GM18508 (cell line): ENCODE data around the gene CENPX.
"Not testable (repeated sequence)": the region's sequence is repeated elsewhere in the genome, so short reads cannot be mapped to it uniquely, and the experiment has no call there.

Experiments
- ATAC-seq: cut with Tn5 transposase; IDR thresholded peaks from one replicate; pipeline ENCODE4 v1.9.1; 2021; ENCODE audit warnings: moderate number of reproducible peaks; ENCODE audit not compliant: insufficient read depth, unreplicated experiment

CENPX gene

GRCh38 chr17:81986606-81987005 is 36.1 kb downstream of the CENPX start:
- ATAC-seq, result no peak

- no peak for ATAC-seq
These were observed 37.8 kb downstream of the CENPX start for GRCh38 chr17:81984773-81985410.

GRCh38 chr17:81983639-81984373 is 38.9 kb downstream of the CENPX start:
- no peak for ATAC-seq

- ATAC-seq, result no peak
These were observed 39.6 kb downstream of the CENPX start for GRCh38 chr17:81983011-81983638.

- ATAC-seq, result not testable (repeated sequence)
These were observed 41.2 kb downstream of the CENPX start for GRCh38 chr17:81981511-81981910.

GRCh38 chr17:81980707-81981343 is 41.9 kb downstream of the CENPX start:
- ATAC-seq, result no peak

GRCh38 chr17:81980122-81980521 is 42.6 kb downstream of the CENPX start:
- ATAC-seq, result no peak

- no peak for ATAC-seq
These were observed 44.0 kb downstream of the CENPX start for GRCh38 chr17:81978524-81979298.

- ATAC-seq, result no peak
These were observed 45.4 kb downstream of the CENPX start, which contains the start of gene ASPSCR1 for GRCh38 chr17:81977211-81977808. TSS of gene ASPSCR1 (plus strand) at chr17:81977629. CDS start at chr17:81977647, 18 bp downstream.

GRCh38 chr17:81976332-81977210 is 46.1 kb downstream of the CENPX start:
- ATAC-seq, result no peak

- no peak for ATAC-seq
These were observed 49.2 kb downstream of the CENPX start for GRCh38 chr17:81973432-81973831.

- no peak for ATAC-seq
These were observed 53.5 kb downstream of the CENPX start for GRCh38 chr17:81968850-81969812.
